ENCODE data around the gene NCOA7. TPM values are rescaled to one million over a fixed set of nuclear protein-coding genes. Genes with fewer than 3 reads are reported as not detected.

NCOA7 gene
- total RNA-seq, 1 experiment from 2014 or later: 13.8 TPM

DNA sequence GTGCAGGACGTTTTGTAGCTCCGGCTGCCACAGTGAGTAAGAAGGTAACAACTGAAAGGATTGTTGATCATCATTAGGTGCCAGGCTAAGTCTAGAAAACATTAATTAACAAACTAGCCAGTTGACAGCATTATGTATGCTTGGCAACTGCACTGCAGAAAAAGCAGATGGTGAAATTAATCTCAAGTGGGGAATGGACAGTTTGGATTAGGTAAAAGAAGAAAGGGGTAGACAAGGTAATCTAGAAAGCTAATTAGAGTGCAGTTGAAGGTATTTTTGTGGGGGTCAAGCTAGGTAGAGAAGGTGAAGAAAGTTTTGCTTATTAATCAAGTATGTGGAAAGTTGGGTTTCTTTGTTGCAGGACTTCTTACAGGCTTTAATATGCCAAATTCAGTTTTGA is 96.2 kb downstream of the NCOA7 start:
- Histone ChIP-seq H3K79me2 (ENCODE audit: insufficient read depth, low read length) (no peaks in the 10 kb centered on the region), H3K4me1 (ENCODE audit: control insufficient read depth in 1 of 2, insufficient read depth in 2 of 2, low read length in 2 of 2) (no peaks in the 10 kb centered on the region), H3K9ac (ENCODE audit: low read length) (no peak overlapping the region), H3K4me2 (ENCODE audit: low read length) (no peak overlapping the region), H3K9me2 (ENCODE audit: insufficient read depth) (no peaks in the 10 kb centered on the region), H4K20me1 (ENCODE audit: insufficient read depth) (no peaks in the 10 kb centered on the region), H3K27ac (ENCODE audit: low read depth, low read length) (no peak overlapping the region), H3K4me3 (replicated peaks in 1 of 2; ENCODE audit: low read depth in 1 of 2, low read length in 2 of 2) (no peak overlapping the region), H3K9me3 (ENCODE audit: control insufficient read depth in 1 of 2, insufficient read depth in 1 of 2, low read depth in 1 of 2, low read length in 2 of 2) (no peaks in the 10 kb centered on the region), H3K36me3 (ENCODE audit: control insufficient read depth in 1 of 2, insufficient read depth in 2 of 2, low read length in 2 of 2) (no peaks in the 10 kb centered on the region), H3K27me3 (ENCODE audit: insufficient read depth, low read length) (no peaks in the 10 kb centered on the region), H2AFZ (ENCODE audit: low read depth, low read length, poor library complexity, severe bottlenecking) (no peak overlapping the region)
- RAD21 ChIA-PET (ENCODE audit: low non-redundant PET in 1 of 2, low total read pairs in 2 of 2, uncharacterized antibody in 2 of 2, unreplicated experiment in 2 of 2): no interaction called here
- intact Hi-C loops (cut with micrococcal nuclease): no loop called here
- POLR2A ChIA-PET: no interaction called here
- DNase-seq (ENCODE audit: low read depth, low spot score) (no peak), ATAC-seq (no peak)
- CTCF ChIA-PET: no interaction called here
- TF ChIP-seq ATF3 (IDR thresholded peaks at IDR 0.05): no peak
- no peak for TF ChIP-seq ZNF274 (IDR thresholded peaks at IDR 0.05; ENCODE audit: low read depth, low read length)
- TF ChIP-seq RAD21 (IDR thresholded peaks at IDR 0.05; ENCODE audit: low read depth): no peak
- TF ChIP-seq, protein P1, sequence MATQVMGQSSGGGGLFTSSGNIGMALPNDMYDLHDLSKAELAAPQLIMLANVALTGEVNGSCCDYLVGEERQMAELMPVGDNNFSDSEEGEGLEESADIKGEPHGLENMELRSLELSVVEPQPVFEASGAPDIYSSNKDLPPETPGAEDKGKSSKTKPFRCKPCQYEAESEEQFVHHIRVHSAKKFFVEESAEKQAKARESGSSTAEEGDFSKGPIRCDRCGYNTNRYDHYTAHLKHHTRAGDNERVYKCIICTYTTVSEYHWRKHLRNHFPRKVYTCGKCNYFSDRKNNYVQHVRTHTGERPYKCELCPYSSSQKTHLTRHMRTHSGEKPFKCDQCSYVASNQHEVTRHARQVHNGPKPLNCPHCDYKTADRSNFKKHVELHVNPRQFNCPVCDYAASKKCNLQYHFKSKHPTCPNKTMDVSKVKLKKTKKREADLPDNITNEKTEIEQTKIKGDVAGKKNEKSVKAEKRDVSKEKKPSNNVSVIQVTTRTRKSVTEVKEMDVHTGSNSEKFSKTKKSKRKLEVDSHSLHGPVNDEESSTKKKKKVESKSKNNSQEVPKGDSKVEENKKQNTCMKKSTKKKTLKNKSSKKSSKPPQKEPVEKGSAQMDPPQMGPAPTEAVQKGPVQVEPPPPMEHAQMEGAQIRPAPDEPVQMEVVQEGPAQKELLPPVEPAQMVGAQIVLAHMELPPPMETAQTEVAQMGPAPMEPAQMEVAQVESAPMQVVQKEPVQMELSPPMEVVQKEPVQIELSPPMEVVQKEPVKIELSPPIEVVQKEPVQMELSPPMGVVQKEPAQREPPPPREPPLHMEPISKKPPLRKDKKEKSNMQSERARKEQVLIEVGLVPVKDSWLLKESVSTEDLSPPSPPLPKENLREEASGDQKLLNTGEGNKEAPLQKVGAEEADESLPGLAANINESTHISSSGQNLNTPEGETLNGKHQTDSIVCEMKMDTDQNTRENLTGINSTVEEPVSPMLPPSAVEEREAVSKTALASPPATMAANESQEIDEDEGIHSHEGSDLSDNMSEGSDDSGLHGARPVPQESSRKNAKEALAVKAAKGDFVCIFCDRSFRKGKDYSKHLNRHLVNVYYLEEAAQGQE (IDR thresholded peaks at IDR 0.05; ENCODE audit: low read depth): no peak
- no peak for TF ChIP-seq YY1 (IDR thresholded peaks at IDR 0.05; ENCODE audit: extremely low read depth, insufficient replicate concordance, low read depth, low read length)
- TF ChIP-seq SRF (IDR thresholded peaks at IDR 0.05; ENCODE audit: low read depth): no peak
- no peak for TF ChIP-seq ZBTB33 (IDR thresholded peaks at IDR 0.05; ENCODE audit: extremely low read depth, insufficient replicate concordance, low read length)
- TF ChIP-seq TCF7L2 (IDR thresholded peaks at IDR 0.05; ENCODE audit: borderline replicate concordance, extremely low read depth, insufficient read depth, insufficient read length): no peak
- BruUV-seq (replicated peaks): no TSS peak
